Tibial artery (tissue), 4 donors: ENCODE measurements around the gene EMILIN1.

Experiments
- DNase-seq, 2 donors: peaks; one replicate each; pipeline ENCODE4 v3.0.0-alpha.2; 2019
- H3K27ac ChIP-seq, 2 donors: fragments of 200-600 bp; sonication (generic) in 1 of 2; 1 replicate in 1 of 2; 2 replicates in 1 of 2; pipeline ENCODE4 v1.5.1; 2018 to 2019; ENCODE audit warnings: mild to moderate bottlenecking in 1 of 2
- H3K27me3 ChIP-seq, 2 donors: fragments of 200-600 bp; sonication (generic) in 1 of 2; one replicate each; pipeline versions ENCODE4 v1.5.1 to v1.6.0; 2016 to 2019
- H3K36me3 ChIP-seq, 3 donors: fragments of 200-600 bp; sonication (generic) in 2 of 3; one replicate each; pipeline ENCODE4 v1.5.1; 2016 to 2019; ENCODE audit warnings: mild to moderate bottlenecking in 2 of 3
- H3K4me1 ChIP-seq, 4 donors: fragments of 200-600 bp; sonication (generic) in 2 of 4; 1 replicate in 3 of 4; 2 replicates in 1 of 4; pipeline ENCODE4 v1.5.1; 2016 to 2019
- H3K4me3 ChIP-seq, 2 donors: fragments of 200-600 bp; sonication (generic) in 1 of 2; 1 replicate in 1 of 2; 2 replicates in 1 of 2; pipeline ENCODE4 v1.5.1; 2018 to 2019; ENCODE audit warnings: mild to moderate bottlenecking in 2 of 2
- H3K9me3 ChIP-seq, 3 donors: fragments of 200-600 bp; sonication (generic) in 1 of 3; one replicate each; pipeline ENCODE4 v1.5.1; 2016 to 2019
- CTCF ChIP-seq, 2 experiments: fragments of 200-600 bp in 1 of 2; fragments of 450-650 bp in 1 of 2; IDR thresholded peaks; one replicate each; pipeline ENCODE4 v1.5.1; 2017 to 2019; ENCODE audit warnings: antibody characterized with exemption in 2 of 2, mild to moderate bottlenecking in 1 of 2, moderate library complexity in 1 of 2
- intact Hi-C: fragments of 100-400 bp; cut with DNase I; formaldehyde crosslinking; loops from one replicate; pipeline ENCODE4 v1.15.0; 2023; ENCODE audit warnings: low total_unique reads

EMILIN1 gene

DNA sequence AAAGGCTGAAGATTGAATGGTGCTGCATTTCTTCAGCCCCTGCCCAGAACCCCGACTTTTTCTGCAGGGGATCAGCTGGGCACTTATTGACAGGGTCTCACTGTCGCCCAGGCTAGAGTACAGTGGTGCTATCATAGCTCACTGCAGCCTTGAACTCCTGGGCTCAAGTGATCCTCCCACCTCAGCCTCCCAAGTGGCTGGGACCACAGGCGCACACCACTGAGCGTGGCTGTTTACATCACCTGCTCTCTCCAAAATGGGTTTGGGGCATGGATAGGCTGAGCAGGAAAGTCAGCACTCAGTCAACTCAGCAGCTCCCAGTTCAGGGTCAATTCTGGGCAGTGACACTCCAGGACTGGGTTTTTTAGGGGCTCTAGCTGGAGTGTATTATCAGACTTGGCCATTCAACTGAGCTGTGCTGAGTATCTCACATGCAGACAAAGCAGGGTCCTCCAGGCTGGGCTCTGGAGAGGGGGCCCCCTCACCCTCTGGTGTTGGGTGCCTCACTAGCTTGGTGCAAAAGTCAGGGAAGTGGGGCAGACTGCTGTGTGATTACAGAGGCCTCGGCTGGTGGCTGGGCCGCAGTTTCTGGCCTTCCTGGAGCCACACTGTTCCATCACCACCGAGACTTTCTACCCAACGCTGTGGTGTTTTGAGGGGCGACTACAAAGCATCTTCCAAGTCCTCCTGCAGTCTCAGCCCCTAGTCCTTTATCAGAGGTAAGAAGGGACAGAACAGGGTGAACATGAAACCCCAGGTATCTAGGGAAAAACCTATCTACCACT, 49.7 kb downstream of the EMILIN1 start:
- Histone ChIP-seq H3K4me1 (peaks cover 0 to 20% (median 12%) of the 10 kb centered on the region in 4 donors), H3K36me3 (peaks cover 13 to 35% (median 29%) of the 10 kb centered on the region in 3 donors), H3K4me3 (no peak overlapping the region), H3K27ac (no peak overlapping the region), H3K27me3 (no peaks in the 10 kb centered on the region), H3K9me3 (no peaks in the 10 kb centered on the region)
- DNase-seq: no peak
- TF ChIP-seq CTCF (IDR thresholded peaks at IDR 0.05): no peak
- intact Hi-C loops: no loop called here

DNA sequence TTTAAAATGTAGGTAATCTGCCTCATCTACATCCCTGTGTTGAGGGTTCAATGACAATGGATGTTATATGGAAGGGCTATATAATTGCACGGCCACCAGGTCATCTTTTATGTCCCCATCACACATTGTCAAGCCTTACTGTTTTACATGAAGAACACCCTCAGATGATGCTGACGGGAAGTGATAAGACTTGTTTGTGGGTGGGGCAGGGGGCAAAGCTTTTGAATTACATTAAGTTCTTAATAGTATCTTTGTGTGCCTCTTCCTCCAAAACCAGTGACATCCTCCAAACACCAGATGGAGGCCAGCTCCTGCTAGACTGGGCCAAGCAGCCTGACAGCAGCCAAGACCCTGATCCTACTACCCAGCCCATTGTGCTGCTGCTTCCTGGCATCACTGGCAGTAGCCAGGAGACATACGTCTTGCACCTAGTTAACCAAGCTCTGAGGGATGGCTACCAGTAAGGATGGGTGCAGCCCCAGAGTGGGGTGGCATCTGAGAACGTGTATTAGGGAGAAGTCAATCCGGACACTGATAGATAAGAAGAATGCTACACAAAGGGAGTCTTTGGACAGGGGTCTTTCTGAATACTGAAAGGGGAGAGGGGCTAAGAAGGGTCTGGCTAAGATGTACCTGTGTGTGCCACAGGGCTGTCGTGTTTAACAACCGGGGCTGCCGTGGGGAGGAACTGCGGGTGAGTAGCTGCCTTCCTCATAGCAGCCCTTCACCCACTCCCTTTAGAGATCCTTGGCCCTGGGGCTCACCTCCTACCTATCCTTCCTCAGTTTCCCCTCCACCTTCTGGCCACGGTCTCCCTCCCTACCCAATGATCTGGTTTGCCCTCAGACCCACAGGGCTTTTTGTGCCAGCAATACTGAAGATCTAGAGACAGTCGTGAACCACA, 50.5 kb downstream of the EMILIN1 start:
- Histone ChIP-seq H3K4me3 (no peak overlapping the region), H3K9me3 (no peaks in the 10 kb centered on the region), H3K27me3 (no peaks in the 10 kb centered on the region), H3K27ac (no peak overlapping the region), H3K36me3 (peaks cover 13 to 35% (median 29%) of the 10 kb centered on the region in 3 donors), H3K4me1 (peaks cover 0 to 24% (median 17%) of the 10 kb centered on the region in 4 donors)
- no peak for DNase-seq
- no peak for TF ChIP-seq CTCF (IDR thresholded peaks at IDR 0.05)
- intact Hi-C loops: no loop called here

DNA sequence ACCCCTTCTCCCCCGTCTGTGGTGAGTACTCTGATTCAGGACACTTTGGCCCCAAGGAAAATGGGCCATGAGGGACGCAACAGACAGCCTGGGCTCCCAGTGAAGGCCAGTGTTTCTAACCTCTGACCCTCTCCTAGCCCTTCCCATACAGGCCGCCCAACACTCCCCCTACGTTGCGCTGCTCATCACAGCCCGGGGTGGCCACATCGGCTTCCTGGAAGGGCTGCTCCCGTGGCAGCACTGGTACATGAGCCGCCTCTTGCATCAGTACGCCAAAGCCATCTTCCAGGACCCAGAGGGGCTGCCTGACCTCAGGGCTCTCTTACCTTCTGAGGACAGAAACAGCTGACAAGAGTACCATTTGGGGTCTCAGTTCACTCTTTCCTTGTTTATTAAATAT, 52.0 kb downstream of the EMILIN1 start:
- intact Hi-C loops: loop anchor here (10.0 kb wide), 1 partner anchor 84 kb away; the partner anchor contains the start of genes ATRAID, CAD and SLC5A6
- H3K4me3 ChIP-seq: no peak overlapping the region
- H3K36me3 ChIP-seq: peaks cover 13 to 35% (median 29%) of the 10 kb centered on the region in 3 donors
- H3K4me1 ChIP-seq: peaks cover 0 to 21% (median 19%) of the 10 kb centered on the region in 4 donors
- H3K9me3 ChIP-seq: no peaks in the 10 kb centered on the region
- no peak overlapping the region for H3K27ac ChIP-seq
- DNase-seq: no peak
- no peaks in the 10 kb centered on the region for H3K27me3 ChIP-seq
- TF ChIP-seq CTCF (IDR thresholded peaks at IDR 0.05): no peak

DNA sequence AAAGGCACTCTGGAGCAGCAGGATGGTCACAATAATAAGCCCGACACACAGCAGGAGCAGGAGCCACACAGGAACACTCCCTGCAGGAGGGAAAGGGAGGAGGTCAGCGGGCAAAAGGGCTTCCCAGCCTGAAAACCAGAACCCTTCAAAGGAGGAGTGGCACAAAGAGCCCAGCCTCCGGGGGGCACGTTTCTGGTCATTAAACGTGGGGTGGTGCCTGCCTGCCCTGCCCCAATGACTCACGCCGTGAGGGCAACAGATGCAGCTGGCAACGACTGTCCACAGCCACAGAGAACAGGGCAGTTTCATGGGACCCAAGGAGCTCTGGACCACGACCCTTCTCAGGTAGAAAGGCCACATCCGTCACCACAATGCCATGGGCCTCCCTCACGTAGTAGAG, 53.0 kb downstream of the EMILIN1 start:
- intact Hi-C loops: loop anchor here (10.0 kb wide), 1 partner anchor 83 kb away; the partner anchor contains the start of genes ATRAID, CAD and SLC5A6
- no peak for TF ChIP-seq CTCF (IDR thresholded peaks at IDR 0.05)
- peaks cover 13 to 35% (median 29%) of the 10 kb centered on the region in 3 donors for H3K36me3 ChIP-seq
- H3K9me3 ChIP-seq: no peaks in the 10 kb centered on the region
- H3K27ac ChIP-seq: no peak overlapping the region
- H3K27me3 ChIP-seq: no peaks in the 10 kb centered on the region
- no peak for DNase-seq
- peaks cover 0 to 21% (median 19%) of the 10 kb centered on the region in 4 donors for H3K4me1 ChIP-seq
- no peak overlapping the region for H3K4me3 ChIP-seq

GRCh38 chr2:27133195-27133875, 54.9 kb downstream of the EMILIN1 start:
- Histone ChIP-seq H3K27me3 (no peaks in the 10 kb centered on the region), H3K27ac (peak overlapping the region in 1 of 2 donors; percentile 90), H3K36me3 (peaks cover 13 to 35% (median 29%) of the 10 kb centered on the region in 3 donors), H3K9me3 (no peaks in the 10 kb centered on the region), H3K4me1 (peaks cover 0 to 21% (median 19%) of the 10 kb centered on the region in 4 donors), H3K4me3 (peak overlapping the region; percentile 68 to 80)
- no peak for TF ChIP-seq CTCF (IDR thresholded peaks at IDR 0.05)
- intact Hi-C loops: loop anchor here (10.0 kb wide), 1 partner anchor 81 kb away; the partner anchor contains the start of genes ATRAID, CAD and SLC5A6
- DNase-seq: no peak
